Activated CD8-positive, alpha-beta T cell treated with anti-CD3 and anti-CD28 coated beads for 36 hours (primary cell): ENCODE data around the gene ZC3H12D. TPM values are rescaled to one million over a fixed set of nuclear protein-coding genes. Genes with fewer than 3 reads are reported as not detected.
"Not testable (repeated sequence)": the region's sequence is repeated elsewhere in the genome, so short reads cannot be mapped to it uniquely, and the experiment has no call there.

ENCODE experiments used
- ATAC-seq: fragments of 200-7000 bp; cut with Tn5 transposase; one replicate; pipeline ENCODE4 v1.10.0; 2021; ENCODE audit warnings: mild to moderate bottlenecking, moderate library complexity
- CTCF ChIA-PET: fragments of 350-600 bp; sonication (Branson Sonifier 250); formaldehyde crosslinking; loops from one replicate; lab custom pipeline; 2021; ENCODE audit warnings: antibody characterized with exemption; lab: Charles Lee
- POLR2A ChIA-PET: fragments of 350-600 bp; sonication (Branson Sonifier 250); formaldehyde crosslinking; loops from one replicate; lab custom pipeline; 2021; ENCODE audit warnings: antibody characterized with exemption; lab: Charles Lee
- DNase-seq: peaks from one replicate; pipeline ENCODE4 v3.0.0-alpha.2; 2020
- H3K27ac Mint-ChIP-seq: one replicate; pipeline ENCODE4 v1.8.0; 2021; ENCODE audit warnings: mild to moderate bottlenecking, mixed read lengths
- H3K27me3 Mint-ChIP-seq: one replicate; pipeline ENCODE4 v1.8.0; 2021; ENCODE audit warnings: mixed read lengths
- H3K36me3 Mint-ChIP-seq: one replicate; pipeline ENCODE4 v1.8.0; 2021; ENCODE audit warnings: low read depth, mixed read lengths
- H3K4me1 Mint-ChIP-seq: one replicate; pipeline ENCODE4 v1.8.0; 2021; ENCODE audit warnings: low read depth, mixed read lengths
- H3K4me3 Mint-ChIP-seq: one replicate; pipeline ENCODE4 v1.8.0; 2021; ENCODE audit warnings: mild to moderate bottlenecking, moderate library complexity, mixed read lengths
- H3K9me3 Mint-ChIP-seq: one replicate; pipeline ENCODE4 v1.8.0; 2021; ENCODE audit warnings: mixed read lengths
- CTCF ChIP-seq: fragments of 200-600 bp; IDR thresholded peaks from one replicate; pipeline ENCODE4 v1.8.0; 2022; ENCODE audit warnings: antibody characterized with exemption, mild to moderate bottlenecking
- intact Hi-C: fragments of 100-400 bp; cut with micrococcal nuclease; formaldehyde crosslinking; loops from one replicate; pipeline ENCODE4 v1.10.0; 2022
- total RNA-seq, 2 experiments: library from RNA; stranded (reverse); gene quantifications; one replicate each; pipeline ENCODE4 v1.2.3, GENCODE V29; 2021

The ZC3H12D gene
- total RNA-seq, 2 experiments from 2014 or later = 37.7 to 39.0 TPM

- Mint-ChIP-seq H3K36me3 (peaks cover 40% of the 10 kb centered on the region), H3K4me3 (no peak overlapping the region), H3K27me3 (no peaks in the 10 kb centered on the region), H3K4me1 (peaks cover 60% of the 10 kb centered on the region), H3K27ac (peak overlapping the region; percentile 77), H3K9me3 (no peaks in the 10 kb centered on the region)
- ATAC-seq = no peak
- ChIA-PET CTCF (interaction anchor here (0.6 to 5.4 kb wide), 5 partner anchors 8 to 28 kb away, joined by 3 to 41 read pairs (median 7); partner anchors contain the start of gene ZC3H12D), POLR2A (no interaction called here)
- intact Hi-C loops = no loop called here
- DNase-seq = no peak
- TF ChIP-seq CTCF = no peak
These were observed 17.0 kb upstream of the ZC3H12D start for GRCh38 chr6:149501768-149502167.

- Mint-ChIP-seq H3K27ac (peak overlapping the region; percentile 85), H3K9me3 (no peaks in the 10 kb centered on the region), H3K36me3 (peaks cover 41% of the 10 kb centered on the region), H3K4me1 (peaks cover 62% of the 10 kb centered on the region), H3K27me3 (no peaks in the 10 kb centered on the region), H3K4me3 (no peak overlapping the region)
- TF ChIP-seq CTCF = no peak
- DNase-seq (no peak), ATAC-seq (no peak)
- ChIA-PET CTCF (no interaction called here), POLR2A (interaction anchor here (1.1 kb wide), 1 partner anchor 16 kb away, joined by 3 read pairs; no protein-coding TSS in a partner anchor)
- intact Hi-C loops = no loop called here
These were observed 16.4 kb upstream of the ZC3H12D start for GRCh38 chr6:149501201-149501600.

GRCh38 chr6:149500096-149500495, 15.3 kb upstream of the ZC3H12D start:
- intact Hi-C loops = no loop called here
- no peak for TF ChIP-seq CTCF
- peaks cover 33% of the 10 kb centered on the region for H3K36me3 Mint-ChIP-seq
- peaks cover 71% of the 10 kb centered on the region for H3K4me1 Mint-ChIP-seq
- ATAC-seq (no peak), DNase-seq (no peak)
- CTCF ChIA-PET = no interaction called here
- POLR2A ChIA-PET = interaction anchor here (1.0 to 1.1 kb wide), 2 partner anchors 14 to 16 kb away, joined by 3 read pairs; no protein-coding TSS in a partner anchor
- H3K27me3 Mint-ChIP-seq = no peaks in the 10 kb centered on the region
- peak overlapping the region; percentile 76 for H3K27ac Mint-ChIP-seq
- no peak overlapping the region for H3K4me3 Mint-ChIP-seq
- H3K9me3 Mint-ChIP-seq = no peaks in the 10 kb centered on the region

- no peak for TF ChIP-seq CTCF
- H3K27ac Mint-ChIP-seq = peak overlapping the region; percentile 82
- H3K4me1 Mint-ChIP-seq = peaks cover 76% of the 10 kb centered on the region
- ATAC-seq (no peak), DNase-seq (no peak)
- ChIA-PET CTCF (interaction anchor here (1.1 to 1.9 kb wide), 4 partner anchors 10 to 46 kb away, joined by 4 to 10 read pairs (median 6); partner anchors contain the start of gene PPIL4), POLR2A (interaction anchor here (0.7 to 1.1 kb wide), 2 partner anchors 9 to 10 kb away, joined by 3 read pairs; no protein-coding TSS in a partner anchor)
- intact Hi-C loops = no loop called here
- H3K36me3 Mint-ChIP-seq = peaks cover 26% of the 10 kb centered on the region
- H3K27me3 Mint-ChIP-seq = no peaks in the 10 kb centered on the region
- no peak overlapping the region for H3K4me3 Mint-ChIP-seq
- H3K9me3 Mint-ChIP-seq = no peaks in the 10 kb centered on the region
These were observed 14.3 kb upstream of the ZC3H12D start for GRCh38 chr6:149499066-149499465.

GRCh38 chr6:149497365-149497764, 12.6 kb upstream of the ZC3H12D start:
- Mint-ChIP-seq H3K4me3 (no peak overlapping the region), H3K4me1 (peaks cover 81% of the 10 kb centered on the region), H3K36me3 (peaks cover 26% of the 10 kb centered on the region), H3K27ac (peak overlapping the region; percentile 94), H3K9me3 (no peaks in the 10 kb centered on the region), H3K27me3 (no peaks in the 10 kb centered on the region)
- DNase-seq (no peak), ATAC-seq (no peak)
- intact Hi-C loops = no loop called here
- CTCF ChIA-PET = interaction anchor here (1.4 to 2.8 kb wide), 4 partner anchors 9 to 20 kb away, joined by 3 to 18 read pairs (median 10); no protein-coding TSS in a partner anchor
- POLR2A ChIA-PET = interaction anchor here (1.4 to 3.1 kb wide), 2 partner anchors 12 to 464 kb away, joined by 3 to 21 read pairs; partner anchors contain the start of gene ZC3H12D
- TF ChIP-seq CTCF = no peak

GRCh38 chr6:149496597-149496996, 11.8 kb upstream of the ZC3H12D start:
- ATAC-seq (peak; percentile 52), DNase-seq (peak; percentile 48)
- ChIA-PET CTCF (interaction anchor here (1.4 to 2.8 kb wide), 4 partner anchors 9 to 20 kb away, joined by 3 to 18 read pairs (median 10); no protein-coding TSS in a partner anchor), POLR2A (interaction anchor here (1.4 to 3.1 kb wide), 3 partner anchors 9 to 464 kb away, joined by 3 to 21 read pairs (median 7); partner anchors contain the start of gene ZC3H12D)
- H3K27me3 Mint-ChIP-seq, intact Hi-C loops, H3K9me3 Mint-ChIP-seq: not testable (repeated sequence)
- Mint-ChIP-seq H3K4me3 (peak overlapping the region; percentile 27), H3K4me1 (peaks cover 77% of the 10 kb centered on the region), H3K27ac (peak overlapping the region; percentile 94), H3K36me3 (peaks cover 22% of the 10 kb centered on the region)

GRCh38 chr6:149495349-149496016, 10.7 kb upstream of the ZC3H12D start:
- H3K36me3 Mint-ChIP-seq = peaks cover 19% of the 10 kb centered on the region
- ChIA-PET CTCF (interaction anchor here (1.0 to 2.8 kb wide), 7 partner anchors 8 to 35 kb away, joined by 3 to 18 read pairs (median 8); no protein-coding TSS in a partner anchor), POLR2A (interaction anchor here (1.1 to 3.1 kb wide), 4 partner anchors 10 to 15 kb away, joined by 3 to 21 read pairs (median 8); partner anchors contain the start of gene ZC3H12D)
- peak overlapping the region; percentile 57 for H3K4me3 Mint-ChIP-seq
- H3K4me1 Mint-ChIP-seq = peaks cover 76% of the 10 kb centered on the region
- H3K27me3 Mint-ChIP-seq, DNase-seq, H3K9me3 Mint-ChIP-seq, intact Hi-C loops: not testable (repeated sequence)
- ATAC-seq = peak; percentile 29
- peak overlapping the region; percentile 94 for H3K27ac Mint-ChIP-seq
